GM20431 (cell line): ENCODE results near the gene FCN2.

Experiments
- in situ Hi-C: fragments of 300-500 bp; cut with MseI, MboI; formaldehyde crosslinking; loops from one replicate; pipeline ENCODE4 v1.15.0; 2020; ENCODE audit warnings: low sequenced_read_pairs; ENCODE audit not compliant: unreplicated experiment

The FCN2 gene

GRCh38 chr9:134880484-134881312, at the start of gene FCN2:
Gene FCN2 (plus strand): TSS chr9:134880810. CDS start chr9:134880822, 12 bp downstream.
- in situ Hi-C loops: no loop called here

GRCh38 chr9:134830926-134831720, 49.5 kb upstream of the FCN2 start:
- in situ Hi-C loops: no loop called here

- in situ Hi-C loops: no loop called here
Measured at GRCh38 chr9:134832471-134832870, 48.1 kb upstream of the FCN2 start.

DNA sequence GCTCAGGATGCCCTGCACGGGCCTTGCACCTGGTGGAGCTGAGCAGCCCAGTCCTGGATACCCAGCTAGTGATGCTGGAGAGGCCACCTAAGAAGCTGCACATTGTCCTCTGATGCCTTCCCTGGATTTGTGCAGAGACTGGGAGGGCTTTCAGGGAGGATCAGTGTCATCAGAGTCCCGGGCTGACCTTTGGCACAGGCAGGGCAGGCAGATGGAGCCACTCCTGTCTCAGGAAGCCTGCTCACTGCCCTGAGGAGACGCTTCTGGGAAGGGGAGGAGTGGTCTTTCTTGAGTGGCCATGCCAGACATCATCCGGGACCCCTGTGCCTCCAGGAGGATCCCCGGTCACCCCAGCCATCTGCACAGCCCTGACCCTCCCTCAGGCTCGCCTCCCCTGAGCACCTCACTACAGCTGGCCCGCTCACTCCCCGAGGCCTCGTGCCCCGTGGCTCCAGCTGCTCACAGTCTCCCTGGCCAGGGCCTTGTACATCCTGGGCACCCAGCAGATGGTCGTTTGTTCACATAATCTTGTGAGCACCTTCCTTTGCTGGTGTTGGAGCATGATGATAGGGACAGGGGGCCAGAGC, 47.2 kb upstream of the FCN2 start:
- in situ Hi-C loops: no loop called here

DNA sequence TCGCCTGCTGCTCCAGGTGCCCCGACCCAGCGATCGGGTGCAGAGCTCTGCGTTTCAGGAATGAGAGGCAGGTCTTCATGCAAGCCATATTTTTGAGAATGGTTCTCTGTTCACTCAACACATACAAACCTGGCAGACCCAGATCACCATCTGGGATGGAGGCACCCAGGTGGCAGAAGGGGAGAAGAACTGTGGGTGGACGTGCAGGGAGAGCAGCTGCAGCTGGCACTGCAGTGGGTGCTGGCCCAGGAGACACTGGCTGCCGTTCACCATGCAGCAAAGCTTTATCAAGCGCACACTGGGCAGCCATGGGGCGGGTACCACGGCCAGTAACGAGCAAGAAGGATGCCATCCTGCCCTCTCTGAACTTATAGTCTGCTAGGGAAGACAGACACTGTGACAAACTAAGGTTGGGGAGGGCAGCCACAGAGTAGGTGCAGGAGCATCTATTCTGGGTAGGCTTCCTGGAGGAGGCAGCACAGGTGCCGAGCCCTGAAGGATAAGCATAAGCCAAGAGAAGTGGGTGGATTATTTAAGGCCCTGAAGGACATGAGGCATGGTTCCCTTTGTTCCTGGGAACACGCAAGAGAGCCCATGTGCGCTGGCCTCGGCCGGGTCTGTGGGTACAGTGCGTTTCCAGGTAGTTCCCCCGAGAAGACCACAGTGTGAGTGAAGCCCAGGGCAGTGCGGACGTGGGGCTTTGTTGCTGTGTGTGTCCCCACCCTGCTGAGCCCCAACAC, 46.2 kb upstream of the FCN2 start:
- in situ Hi-C loops: no loop called here

DNA sequence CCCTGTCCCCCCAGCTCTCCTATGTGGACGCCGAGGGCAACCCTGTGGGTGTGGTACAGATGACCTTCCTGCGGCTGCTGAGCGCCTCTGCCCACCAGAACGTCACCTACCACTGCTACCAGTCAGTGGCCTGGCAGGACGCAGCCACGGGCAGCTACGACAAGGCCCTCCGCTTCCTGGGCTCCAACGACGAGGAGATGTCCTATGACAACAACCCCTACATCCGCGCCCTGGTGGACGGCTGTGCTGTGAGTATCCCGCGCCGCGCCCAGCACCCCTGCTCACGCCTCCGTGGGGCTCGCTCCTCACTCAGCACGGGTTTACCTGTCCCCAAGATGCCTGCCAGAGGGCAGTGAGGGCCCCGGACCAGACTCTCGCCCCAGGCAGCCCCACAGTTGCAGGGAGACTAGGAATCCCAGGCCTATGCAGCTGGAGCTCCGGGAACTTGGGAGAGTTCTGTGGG, 45.6 kb upstream of the FCN2 start:
- in situ Hi-C loops: no loop called here

GRCh38 chr9:134835448-134835847, 45.2 kb upstream of the FCN2 start:
- in situ Hi-C loops: no loop called here

GRCh38 chr9:134835987-134836386, 44.6 kb upstream of the FCN2 start:
- in situ Hi-C loops: no loop called here

GRCh38 chr9:134836406-134836970, 44.1 kb upstream of the FCN2 start:
- in situ Hi-C loops: no loop called here

GRCh38 chr9:134837529-134837928, 43.1 kb upstream of the FCN2 start:
- in situ Hi-C loops: no loop called here

GRCh38 chr9:134838651-134839454, 41.8 kb upstream of the FCN2 start:
- in situ Hi-C loops: no loop called here

DNA sequence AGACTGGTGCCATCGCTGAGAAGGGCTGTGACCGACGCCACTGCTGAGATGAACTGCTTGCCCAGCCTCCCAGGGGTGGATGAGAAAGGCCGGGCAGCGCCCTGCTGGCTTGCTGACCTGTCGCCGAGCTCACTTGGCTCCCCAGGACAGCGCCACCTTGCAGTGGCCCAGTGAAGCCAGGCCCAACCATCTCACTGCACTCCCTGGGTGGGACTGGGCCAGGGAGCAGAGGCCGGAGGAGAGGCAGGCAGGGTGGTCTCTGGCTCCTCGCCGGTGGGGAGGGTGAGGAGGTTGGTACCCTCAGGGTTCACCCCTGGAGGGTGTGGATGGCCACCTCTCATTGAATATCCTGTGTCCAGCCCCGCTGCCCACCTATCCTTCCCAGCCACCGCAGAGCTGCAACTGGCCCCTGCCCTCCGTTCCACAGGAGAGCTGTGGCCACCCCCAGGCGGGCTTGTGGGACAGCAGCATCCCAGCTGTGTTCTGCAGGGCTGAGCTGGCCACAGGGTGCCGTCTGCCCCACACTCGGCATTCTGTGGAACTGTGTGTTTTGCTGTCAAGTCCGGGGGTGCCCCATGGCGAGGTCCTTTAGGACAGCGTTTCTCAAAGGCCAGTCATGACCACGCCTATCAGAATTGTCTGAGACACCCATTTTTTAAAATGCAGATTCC, 41.0 kb upstream of the FCN2 start:
- in situ Hi-C loops: no loop called here

DNA sequence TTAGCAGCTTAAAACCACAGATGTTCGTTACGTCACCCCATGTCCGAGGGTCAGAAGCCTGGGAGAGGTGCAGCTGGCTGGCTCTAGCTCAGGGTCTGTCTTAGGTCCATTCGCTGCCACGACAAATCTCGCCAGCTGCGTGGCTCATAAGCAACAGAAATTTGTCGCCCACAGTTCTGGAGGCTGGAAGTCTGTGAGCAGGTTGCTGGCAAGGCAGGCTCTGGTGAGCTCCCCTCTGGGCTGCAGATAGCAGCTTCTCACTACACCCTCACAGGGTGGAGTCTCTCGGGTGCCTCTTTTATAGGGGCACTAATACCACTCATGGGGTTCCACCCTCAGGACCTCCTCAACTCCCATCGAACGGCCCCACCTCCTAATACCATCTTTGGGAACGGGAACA, 40.1 kb upstream of the FCN2 start:
- in situ Hi-C loops: no loop called here

DNA sequence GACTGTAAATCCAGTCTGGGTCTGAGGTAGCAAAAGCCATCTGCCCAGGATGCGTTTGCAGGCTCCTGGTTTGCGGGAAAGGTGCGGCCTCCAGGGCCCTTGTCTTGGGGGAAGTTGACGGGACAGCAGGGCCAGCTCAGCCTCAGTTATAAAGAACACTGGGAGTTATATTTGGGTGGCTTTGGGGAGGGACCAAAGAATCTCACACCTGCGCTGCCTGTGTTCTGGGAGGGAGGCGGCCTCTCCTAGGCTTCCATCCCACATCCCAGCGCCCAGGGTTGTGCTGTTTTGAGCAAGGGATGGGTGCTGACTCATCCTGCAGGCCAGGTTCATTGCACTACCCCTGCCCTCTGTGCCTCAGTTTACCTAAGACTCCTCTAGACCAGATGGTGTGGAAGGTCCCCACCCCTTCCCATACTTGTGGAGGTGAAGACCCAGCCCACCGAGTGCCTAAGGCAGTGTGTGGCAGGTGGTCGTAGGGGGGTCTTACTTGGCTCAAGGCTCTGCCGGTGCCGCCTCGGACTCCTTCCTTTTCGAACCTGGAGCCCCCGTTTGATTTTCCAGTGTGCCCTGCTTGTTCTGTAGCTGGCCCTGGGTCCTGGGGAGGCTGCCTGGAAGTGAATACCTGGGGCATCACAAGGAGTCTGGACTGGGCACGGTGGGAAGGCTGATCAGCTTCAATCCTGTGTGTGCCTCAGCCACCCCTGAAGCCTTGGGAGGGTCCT, 39.3 kb upstream of the FCN2 start:
- in situ Hi-C loops: no loop called here

GRCh38 chr9:134842321-134842720, 38.3 kb upstream of the FCN2 start:
- in situ Hi-C loops: no loop called here

DNA sequence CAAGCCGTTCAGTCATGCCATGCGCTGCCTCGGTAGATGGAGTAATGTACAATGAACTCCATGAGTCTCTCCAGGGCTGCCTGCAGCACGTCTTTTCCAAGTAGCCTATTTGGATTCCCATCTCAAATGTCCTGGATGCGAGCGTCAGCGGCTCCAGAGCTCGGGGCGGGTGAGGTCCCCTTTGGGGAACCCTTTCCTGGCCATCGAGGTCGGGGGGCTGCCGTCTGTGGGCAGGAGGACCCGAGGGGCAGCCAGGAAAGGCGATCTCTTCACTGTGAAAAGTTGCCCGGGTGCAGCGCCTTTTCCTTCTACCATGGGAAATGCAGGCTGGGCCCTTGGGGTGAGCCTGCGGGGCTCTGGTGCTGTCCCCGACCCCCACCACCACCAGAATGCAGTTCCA, 36.9 kb upstream of the FCN2 start:
- in situ Hi-C loops: no loop called here

GRCh38 chr9:134844821-134845220, 35.8 kb upstream of the FCN2 start:
- in situ Hi-C loops: no loop called here

DNA sequence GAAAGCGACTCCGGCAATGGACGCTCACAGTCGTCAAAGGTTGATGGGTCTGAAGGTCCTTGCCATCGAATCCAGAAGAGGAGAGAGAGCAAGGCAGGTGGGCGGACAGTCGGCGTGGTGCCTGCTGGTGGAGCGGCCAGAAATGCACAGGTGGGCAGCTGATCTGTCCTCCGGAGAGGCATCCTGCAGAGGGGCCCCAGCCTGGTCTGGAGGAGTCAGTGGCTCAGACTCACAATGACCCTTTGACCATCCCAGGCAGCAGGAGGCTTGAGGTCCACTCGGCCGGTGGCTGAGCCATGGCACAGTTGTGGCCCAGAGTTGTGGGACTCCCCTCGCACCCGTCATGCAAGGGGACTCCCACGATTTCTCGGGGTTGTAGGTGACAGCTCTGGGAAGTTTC, 34.4 kb upstream of the FCN2 start:
- in situ Hi-C loops: no loop called here
